Cardiac muscle cell (in vitro differentiated cells and primary cell): ENCODE results near the gene HHAT. TPM values are rescaled to one million over a fixed set of nuclear protein-coding genes. Genes with fewer than 3 reads are reported as not detected.

Experiments used
- DNase-seq, 2 donors: peaks; one replicate each; pipeline versions ENCODE4 v3.0.0 to v3.0.0-alpha.2; 2010 to 2017; ENCODE audit warnings: low read depth in 1 of 2, low spot score in 1 of 2
- H3K27ac ChIP-seq: fragments of 200-600 bp; sonication (generic); 2 replicates; pipeline ENCODE4 v1.5.1; 2016
- H3K27me3 ChIP-seq: fragments of 200-600 bp; sonication (generic); 2 replicates; pipeline ENCODE4 v1.6.0; 2016; ENCODE audit warnings: control low read depth
- H3K36me3 ChIP-seq: fragments of 200-600 bp; sonication (generic); 2 replicates; pipeline ENCODE4 v1.5.1; 2016; ENCODE audit warnings: control low read depth
- H3K4me1 ChIP-seq: fragments of 200-600 bp; sonication (generic); 2 replicates; pipeline ENCODE4 v1.8.1; 2017; ENCODE audit warnings: low read depth, mild to moderate bottlenecking, mixed run types
- H3K4me3 ChIP-seq: fragments of 200-600 bp; sonication (generic); 2 replicates; pipeline ENCODE4 v1.5.1; 2016; ENCODE audit warnings: mild to moderate bottlenecking
- H3K9me3 ChIP-seq: fragments of 200-600 bp; sonication (generic); 2 replicates; pipeline ENCODE4 v1.5.1; 2017; ENCODE audit warnings: low read depth, mild to moderate bottlenecking, control low read depth
- polyA plus RNA-seq: library from polyadenylated mRNA; unstranded; fragments of >200 nt; fragmentation: Nextera tagmentation; extraction: Ambion mirVana; gene quantifications from 2 replicates; pipeline ENCODE4 v1.2.1, GENCODE V29; 2016
- total RNA-seq: library from RNA; depleted of rRNA; stranded (reverse); fragments of >200 nt; gene quantifications from 2 replicates; pipeline ENCODE4 v1.2.3, GENCODE V29; 2016
- TF ChIP-seq, protein P1 (sequence below): IDR thresholded peaks from 2 replicates; pipeline ENCODE4 v1.5.1; 2012; ENCODE audit warnings: low read depth, mild to moderate bottlenecking, low read length

The HHAT gene
- total and polyA plus RNA-seq, 2 experiments from 2014 or later: 3.6 to 8.4 TPM

GRCh38 chr1:210689826-210690225 is 361.1 kb downstream of the HHAT start:
- Histone ChIP-seq H3K27ac (no peak overlapping the region), H3K27me3 (no peaks in the 10 kb centered on the region), H3K36me3 (no peaks in the 10 kb centered on the region), H3K4me3 (no peak overlapping the region), H3K4me1 (no peaks in the 10 kb centered on the region), H3K9me3 (no peaks in the 10 kb centered on the region)
- DNase-seq: no peak
- TF ChIP-seq, protein P1, sequence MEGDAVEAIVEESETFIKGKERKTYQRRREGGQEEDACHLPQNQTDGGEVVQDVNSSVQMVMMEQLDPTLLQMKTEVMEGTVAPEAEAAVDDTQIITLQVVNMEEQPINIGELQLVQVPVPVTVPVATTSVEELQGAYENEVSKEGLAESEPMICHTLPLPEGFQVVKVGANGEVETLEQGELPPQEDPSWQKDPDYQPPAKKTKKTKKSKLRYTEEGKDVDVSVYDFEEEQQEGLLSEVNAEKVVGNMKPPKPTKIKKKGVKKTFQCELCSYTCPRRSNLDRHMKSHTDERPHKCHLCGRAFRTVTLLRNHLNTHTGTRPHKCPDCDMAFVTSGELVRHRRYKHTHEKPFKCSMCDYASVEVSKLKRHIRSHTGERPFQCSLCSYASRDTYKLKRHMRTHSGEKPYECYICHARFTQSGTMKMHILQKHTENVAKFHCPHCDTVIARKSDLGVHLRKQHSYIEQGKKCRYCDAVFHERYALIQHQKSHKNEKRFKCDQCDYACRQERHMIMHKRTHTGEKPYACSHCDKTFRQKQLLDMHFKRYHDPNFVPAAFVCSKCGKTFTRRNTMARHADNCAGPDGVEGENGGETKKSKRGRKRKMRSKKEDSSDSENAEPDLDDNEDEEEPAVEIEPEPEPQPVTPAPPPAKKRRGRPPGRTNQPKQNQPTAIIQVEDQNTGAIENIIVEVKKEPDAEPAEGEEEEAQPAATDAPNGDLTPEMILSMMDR: no peak

DNA sequence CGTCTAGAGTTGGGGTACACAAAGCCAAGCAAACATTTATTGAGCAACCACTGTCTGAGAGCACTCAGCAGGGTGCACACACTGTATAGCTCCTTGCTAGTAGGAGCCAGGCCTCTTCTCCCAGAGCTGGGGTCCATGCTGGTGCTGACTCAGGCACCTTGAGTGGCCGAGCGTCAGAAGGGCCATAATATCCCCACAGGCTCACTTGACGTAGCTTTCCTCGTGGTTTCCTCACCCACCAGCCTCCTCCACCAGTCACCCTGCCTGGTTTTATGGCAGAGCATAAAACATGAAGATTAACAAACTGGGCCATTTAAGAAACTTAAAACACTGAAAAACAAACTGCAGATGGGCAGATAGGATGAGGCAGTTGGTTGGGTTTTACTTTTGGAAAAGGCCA is 361.5 kb downstream of the HHAT start:
- H3K4me1 ChIP-seq: no peaks in the 10 kb centered on the region
- DNase-seq: no peak
- no peaks in the 10 kb centered on the region for H3K9me3 ChIP-seq
- no peak overlapping the region for H3K4me3 ChIP-seq
- H3K27ac ChIP-seq: no peak overlapping the region
- TF ChIP-seq, protein P1: no peak
- H3K36me3 ChIP-seq: no peaks in the 10 kb centered on the region
- no peaks in the 10 kb centered on the region for H3K27me3 ChIP-seq

DNA sequence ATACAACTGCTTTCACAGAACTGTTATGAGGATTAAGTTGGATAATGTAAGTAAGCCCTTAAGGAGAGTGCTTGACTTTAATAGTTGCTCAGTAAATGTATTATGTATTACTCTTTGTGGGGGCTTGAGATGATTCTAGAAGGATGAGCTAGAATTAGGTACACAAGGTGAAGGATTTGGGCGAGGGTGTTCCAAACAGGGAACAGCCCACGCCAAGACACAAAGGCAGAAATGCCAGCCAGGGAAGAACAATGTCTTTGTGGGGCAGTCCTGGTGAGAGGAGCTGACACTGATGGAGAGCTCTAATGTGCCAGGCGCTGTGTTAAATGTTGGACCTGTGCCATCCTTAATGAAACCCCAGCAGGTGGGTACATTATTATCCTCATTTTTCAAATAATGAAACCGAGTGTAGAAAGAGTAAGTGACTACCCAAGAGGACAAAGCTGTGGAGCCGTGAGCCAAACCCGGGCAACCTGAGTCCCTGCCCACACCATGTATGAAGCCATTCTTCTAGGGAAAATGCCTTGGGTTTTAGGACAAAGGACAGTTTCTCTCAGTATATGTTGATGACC is 362.4 kb downstream of the HHAT start:
- no peak for DNase-seq
- H3K4me3 ChIP-seq: no peak overlapping the region
- no peaks in the 10 kb centered on the region for H3K36me3 ChIP-seq
- peaks cover 9% of the 10 kb centered on the region for H3K4me1 ChIP-seq
- no peaks in the 10 kb centered on the region for H3K27me3 ChIP-seq
- no peaks in the 10 kb centered on the region for H3K9me3 ChIP-seq
- H3K27ac ChIP-seq: no peak overlapping the region
- TF ChIP-seq, protein P1: no peak

DNA sequence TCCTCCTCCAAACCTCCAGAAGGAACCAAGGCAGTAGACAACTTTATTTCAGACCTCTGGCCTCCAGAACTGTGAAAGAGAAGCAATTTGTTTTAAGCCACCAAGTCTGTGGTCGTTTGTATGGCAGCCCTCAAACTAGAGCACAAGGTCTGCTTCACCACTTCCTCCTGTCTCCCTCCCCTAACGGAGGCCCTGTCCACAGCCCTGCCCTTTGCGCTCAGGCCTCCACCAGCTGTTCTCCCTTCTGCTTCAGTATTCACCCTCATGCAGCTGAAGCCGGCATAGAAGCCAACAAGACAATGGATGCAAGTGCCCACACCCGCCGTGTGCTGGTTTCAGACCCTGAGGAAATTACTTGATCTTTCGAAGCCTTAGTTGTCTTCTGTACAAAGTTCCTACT is 364.1 kb downstream of the HHAT start:
- TF ChIP-seq, protein P1: no peak
- Histone ChIP-seq H3K9me3 (no peaks in the 10 kb centered on the region), H3K4me3 (no peak overlapping the region), H3K4me1 (peaks cover 19% of the 10 kb centered on the region), H3K27me3 (no peaks in the 10 kb centered on the region), H3K27ac (no peak overlapping the region), H3K36me3 (no peaks in the 10 kb centered on the region)
- no peak for DNase-seq

- Histone ChIP-seq H3K9me3 (no peaks in the 10 kb centered on the region), H3K36me3 (no peaks in the 10 kb centered on the region), H3K27ac (no peak overlapping the region), H3K4me3 (no peak overlapping the region), H3K4me1 (peaks cover 19% of the 10 kb centered on the region), H3K27me3 (no peaks in the 10 kb centered on the region)
- DNase-seq: no peak
- TF ChIP-seq, protein P1: no peak
Observed at GRCh38 chr1:210695026-210695425, 366.3 kb downstream of the HHAT start.
